Sigmoid colon (tissue), 7 donors: ENCODE data around the gene MMP12. TPM values are rescaled to one million over a fixed set of nuclear protein-coding genes. Genes with fewer than 3 reads are reported as not detected.

Source experiments
- DNase-seq: peaks from one replicate; pipeline ENCODE4 v3.0.0-alpha.2; 2019
- H3K27ac ChIP-seq, 4 donors: fragments of 200-600 bp; sonication (generic); one replicate each; pipeline ENCODE4 v1.5.1; 2016 to 2019; ENCODE audit warnings: mild to moderate bottlenecking in 1 of 4
- H3K27me3 ChIP-seq, 3 donors: fragments of 200-600 bp; sonication (generic); one replicate each; pipeline ENCODE4 v1.5.1; 2019; ENCODE audit warnings: mild to moderate bottlenecking in 1 of 3
- H3K36me3 ChIP-seq, 4 donors: fragments of 200-600 bp; sonication (generic); one replicate each; pipeline ENCODE4 v1.5.1; 2016 to 2019
- H3K4me1 ChIP-seq, 4 donors: fragments of 200-600 bp; sonication (generic); one replicate each; pipeline ENCODE4 v1.5.1; 2017 to 2019
- H3K4me3 ChIP-seq, 4 donors: fragments of 200-600 bp; sonication (generic); one replicate each; pipeline ENCODE4 v1.5.1; 2017 to 2019; ENCODE audit warnings: mild to moderate bottlenecking in 2 of 4, moderate library complexity in 1 of 4
- H3K9me3 ChIP-seq, 4 donors: fragments of 200-600 bp in 3 of 4; sonication (generic) in 3 of 4; one replicate each; pipeline versions ENCODE4 v1.5.1 to v1.6.1; 2013 to 2019
- EP300 ChIP-seq, 4 donors: sonication (generic); formaldehyde crosslinking; IDR thresholded peaks; one replicate each; pipeline ENCODE4 v1.6.1; 2017; ENCODE audit warnings: antibody characterized with exemption in 4 of 4
- POLR2A ChIP-seq, 2 donors: fragments of 450-650 bp; IDR thresholded peaks; one replicate each; pipeline ENCODE4 v1.6.1; 2016; ENCODE audit warnings: antibody characterized with exemption in 2 of 2, mild to moderate bottlenecking in 2 of 2, moderate library complexity in 2 of 2
- POLR2AphosphoS5 ChIP-seq, 4 donors: sonication (generic); formaldehyde crosslinking; IDR thresholded peaks; one replicate each; pipeline ENCODE4 v1.6.1; 2017; ENCODE audit warnings: antibody characterized with exemption in 4 of 4
- WGBS, 2 donors: extraction: QIAGEN DNeasy Blood & Tissue Kit; methylation state at CpG; one replicate each; pipeline ENCODE4 v1.1.7; 2013; 5-methylcytosine and 5-hydroxymethylcytosine counted together
- intact Hi-C: fragments of 100-400 bp; cut with DNase I; formaldehyde crosslinking; loops from one replicate; pipeline ENCODE4 v1.15.1; 2023
- polyA plus RNA-seq, 3 donors: library from polyadenylated mRNA; stranded (reverse); fragments of 200-250 nt; gene quantifications; one replicate each; pipeline ENCODE4 v1.2.3, GENCODE V29; 2013
- total RNA-seq, 4 donors: library from RNA; depleted of rRNA; stranded (reverse); fragments of >200 nt; gene quantifications; one replicate each; pipeline ENCODE4 v1.1.0, GENCODE V29; 2016
- TF ChIP-seq, protein P1 (sequence below), 4 experiments: fragments of 450-650 bp in 3 of 4; fragments of 200-600 bp in 1 of 4; IDR thresholded peaks; one replicate each; pipeline ENCODE4 v1.5.1; 2016 to 2019; ENCODE audit warnings: antibody characterized with exemption in 4 of 4, mild to moderate bottlenecking in 3 of 4, moderate library complexity in 2 of 4
- donor health status: healthy with polysubstance abuse.
- donor health status: Bipolar disorder and iron deficiency.
- donor health status: healthy.

The MMP12 gene
- total and polyA plus RNA-seq, 7 donors = 1.8 to 209 (median 17.0) TPM; not detected in 3

DNA sequence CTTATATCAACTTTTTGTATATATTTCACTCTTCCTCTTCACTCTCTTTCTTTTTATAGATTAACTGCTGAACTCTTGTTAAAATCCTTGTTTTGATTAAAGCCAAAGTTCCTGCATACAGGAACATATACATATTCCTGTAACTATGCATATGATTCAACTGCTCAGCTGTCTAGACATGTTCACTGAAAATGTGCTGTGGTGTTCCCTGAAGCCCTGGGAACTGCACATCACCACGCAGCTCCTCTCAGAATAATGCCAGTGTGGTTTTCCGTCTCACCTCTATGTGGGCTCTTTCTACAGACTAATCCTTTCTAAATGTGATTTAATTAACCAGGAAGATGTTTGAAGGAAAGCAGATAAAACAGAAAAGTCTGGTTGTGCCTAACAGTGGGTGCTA is 25.6 kb upstream of the MMP12 start:
- intact Hi-C loops = no loop called here
- H3K36me3 ChIP-seq = no peaks in the 10 kb centered on the region
- no peak for DNase-seq
- TF ChIP-seq POLR2A (IDR thresholded peaks at IDR 0.05) = no peak
- TF ChIP-seq, protein P1, sequence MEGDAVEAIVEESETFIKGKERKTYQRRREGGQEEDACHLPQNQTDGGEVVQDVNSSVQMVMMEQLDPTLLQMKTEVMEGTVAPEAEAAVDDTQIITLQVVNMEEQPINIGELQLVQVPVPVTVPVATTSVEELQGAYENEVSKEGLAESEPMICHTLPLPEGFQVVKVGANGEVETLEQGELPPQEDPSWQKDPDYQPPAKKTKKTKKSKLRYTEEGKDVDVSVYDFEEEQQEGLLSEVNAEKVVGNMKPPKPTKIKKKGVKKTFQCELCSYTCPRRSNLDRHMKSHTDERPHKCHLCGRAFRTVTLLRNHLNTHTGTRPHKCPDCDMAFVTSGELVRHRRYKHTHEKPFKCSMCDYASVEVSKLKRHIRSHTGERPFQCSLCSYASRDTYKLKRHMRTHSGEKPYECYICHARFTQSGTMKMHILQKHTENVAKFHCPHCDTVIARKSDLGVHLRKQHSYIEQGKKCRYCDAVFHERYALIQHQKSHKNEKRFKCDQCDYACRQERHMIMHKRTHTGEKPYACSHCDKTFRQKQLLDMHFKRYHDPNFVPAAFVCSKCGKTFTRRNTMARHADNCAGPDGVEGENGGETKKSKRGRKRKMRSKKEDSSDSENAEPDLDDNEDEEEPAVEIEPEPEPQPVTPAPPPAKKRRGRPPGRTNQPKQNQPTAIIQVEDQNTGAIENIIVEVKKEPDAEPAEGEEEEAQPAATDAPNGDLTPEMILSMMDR (IDR thresholded peaks at IDR 0.05) = no peak
- no peak for TF ChIP-seq EP300 (IDR thresholded peaks at IDR 0.05)
- TF ChIP-seq POLR2AphosphoS5 (IDR thresholded peaks at IDR 0.05) = no peak
- no peak overlapping the region for H3K27ac ChIP-seq
- H3K4me3 ChIP-seq = no peak overlapping the region
- no peaks in the 10 kb centered on the region for H3K4me1 ChIP-seq
- H3K9me3 ChIP-seq = no peaks in the 10 kb centered on the region
- H3K27me3 ChIP-seq = no peaks in the 10 kb centered on the region
- 80 to 91% methylated on average over 2 of the region's 2 CpGs for WGBS, 2 donors

DNA sequence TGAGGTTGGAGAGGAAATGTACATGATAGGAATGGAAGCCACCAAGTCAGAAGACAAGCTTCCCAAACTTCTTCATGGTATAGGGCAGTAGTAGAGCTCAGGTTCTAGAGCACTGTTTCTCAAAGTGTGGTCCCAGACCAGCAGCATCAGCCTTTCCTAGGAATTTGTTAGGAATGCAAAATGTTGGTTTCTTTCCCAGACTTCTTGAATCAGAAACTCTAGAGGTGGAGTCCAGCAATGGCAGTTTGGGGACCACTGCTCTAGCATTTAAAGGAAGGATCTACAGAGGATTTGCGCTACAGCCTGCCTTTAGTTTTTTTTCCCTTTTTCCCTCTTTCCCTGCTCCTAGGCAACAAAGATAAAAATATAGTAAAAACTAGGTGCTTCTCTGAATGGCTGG is 17.0 kb upstream of the MMP12 start:
- no peaks in the 10 kb centered on the region for H3K36me3 ChIP-seq
- no peaks in the 10 kb centered on the region for H3K9me3 ChIP-seq
- intact Hi-C loops = no loop called here
- no peak overlapping the region for H3K4me3 ChIP-seq
- DNase-seq = no peak
- TF ChIP-seq POLR2A (IDR thresholded peaks at IDR 0.05) (no peak), EP300 (IDR thresholded peaks at IDR 0.05) (no peak), POLR2AphosphoS5 (IDR thresholded peaks at IDR 0.05) (no peak)
- TF ChIP-seq, protein P1 (IDR thresholded peaks at IDR 0.05) = no peak
- no peak overlapping the region for H3K27ac ChIP-seq
- H3K27me3 ChIP-seq = no peaks in the 10 kb centered on the region
- WGBS, 2 donors = 95 to 99% methylated on average over 1 of the region's 1 CpG
- H3K4me1 ChIP-seq = no peaks in the 10 kb centered on the region

DNA sequence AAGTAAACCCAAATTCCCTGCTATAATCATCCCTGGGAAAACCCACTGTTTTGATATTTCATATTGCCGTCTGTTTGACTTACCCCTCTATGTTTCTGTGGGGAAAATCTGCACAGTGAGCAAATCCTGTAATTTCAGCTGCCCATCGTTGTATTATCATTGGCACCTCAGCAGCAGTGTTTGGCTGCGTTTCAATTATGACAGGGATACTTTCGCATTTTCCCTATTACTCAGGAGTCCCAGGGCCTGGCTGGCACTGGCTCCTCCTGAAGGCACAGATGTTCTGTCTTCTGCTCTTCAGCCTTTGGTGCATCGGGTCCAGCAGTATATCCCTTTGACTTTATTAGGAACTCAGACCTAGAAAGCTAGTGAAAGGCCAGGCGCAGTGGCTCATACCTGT is 12.2 kb upstream of the MMP12 start:
- WGBS, 2 donors = 76 to 89% methylated on average over 6 of the region's 6 CpGs
- TF ChIP-seq POLR2AphosphoS5 (IDR thresholded peaks at IDR 0.05) (no peak), EP300 (IDR thresholded peaks at IDR 0.05) (no peak), POLR2A (IDR thresholded peaks at IDR 0.05) (no peak)
- TF ChIP-seq, protein P1 (IDR thresholded peaks at IDR 0.05) = no peak
- Histone ChIP-seq H3K4me1 (no peaks in the 10 kb centered on the region), H3K27me3 (no peaks in the 10 kb centered on the region), H3K27ac (no peak overlapping the region), H3K4me3 (no peak overlapping the region), H3K36me3 (no peaks in the 10 kb centered on the region), H3K9me3 (no peaks in the 10 kb centered on the region)
- DNase-seq = no peak
- intact Hi-C loops = no loop called here

DNA sequence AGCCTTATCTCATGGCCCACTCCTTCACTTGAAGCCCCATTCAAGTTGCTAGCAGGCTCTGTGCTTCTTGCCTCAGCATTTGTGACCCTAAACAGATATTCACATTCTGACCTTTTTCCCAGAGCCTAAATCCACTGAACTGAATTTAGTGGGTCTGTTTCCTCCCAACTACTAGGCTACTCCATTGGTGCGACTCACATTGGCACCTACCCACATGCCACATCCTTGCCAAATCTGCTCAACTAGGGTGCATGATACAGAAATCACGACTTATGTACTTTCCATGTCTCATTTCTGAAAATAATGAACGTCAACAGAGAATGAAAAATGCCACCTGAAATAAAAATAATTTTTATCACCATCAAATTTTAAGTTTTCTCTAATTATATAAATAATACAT is 8.4 kb upstream of the MMP12 start:
- no peaks in the 10 kb centered on the region for H3K27me3 ChIP-seq
- TF ChIP-seq, protein P1 (IDR thresholded peaks at IDR 0.05) = no peak
- TF ChIP-seq POLR2AphosphoS5 (IDR thresholded peaks at IDR 0.05) (no peak), EP300 (IDR thresholded peaks at IDR 0.05) (no peak), POLR2A (IDR thresholded peaks at IDR 0.05) (no peak)
- no peak overlapping the region for H3K4me3 ChIP-seq
- no peaks in the 10 kb centered on the region for H3K36me3 ChIP-seq
- intact Hi-C loops = no loop called here
- WGBS, 2 donors = 87 to 90% methylated on average over 3 of the region's 3 CpGs
- no peaks in the 10 kb centered on the region for H3K4me1 ChIP-seq
- DNase-seq = no peak
- H3K27ac ChIP-seq = no peak overlapping the region
- no peaks in the 10 kb centered on the region for H3K9me3 ChIP-seq

DNA sequence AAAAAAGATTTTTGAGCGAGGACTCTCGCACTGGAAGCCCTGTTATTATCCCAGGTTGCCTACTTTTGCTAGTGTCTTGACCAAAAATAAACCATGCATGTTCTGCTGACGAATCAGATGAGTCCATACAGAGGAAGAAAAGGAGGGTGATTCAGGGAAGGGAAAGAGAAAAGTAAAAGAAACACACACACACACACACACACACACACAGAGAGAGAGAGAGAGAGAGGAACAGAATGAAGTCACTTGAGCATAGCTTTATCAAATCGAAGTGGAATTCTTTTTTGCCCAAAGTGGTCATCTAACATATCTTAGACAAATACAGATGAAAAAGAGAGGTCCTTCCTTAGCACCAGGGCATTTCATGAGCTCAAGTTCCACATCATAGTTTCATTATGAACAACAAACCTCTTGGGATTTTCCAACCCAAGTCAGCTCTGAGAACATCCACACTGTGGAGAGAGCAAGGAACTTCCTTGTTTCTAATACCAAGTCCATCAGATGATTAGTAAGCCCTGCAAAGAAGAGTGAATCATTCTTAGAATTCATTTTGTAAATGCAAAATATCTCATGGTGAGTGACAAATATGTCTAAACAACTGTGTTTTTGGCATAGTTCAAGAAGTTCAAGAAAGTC is 7.7 kb upstream of the MMP12 start:
- no peaks in the 10 kb centered on the region for H3K9me3 ChIP-seq
- no peaks in the 10 kb centered on the region for H3K36me3 ChIP-seq
- H3K27me3 ChIP-seq = no peaks in the 10 kb centered on the region
- H3K4me3 ChIP-seq = no peak overlapping the region
- intact Hi-C loops = no loop called here
- TF ChIP-seq, protein P1 (IDR thresholded peaks at IDR 0.05) = no peak
- TF ChIP-seq POLR2AphosphoS5 (IDR thresholded peaks at IDR 0.05) (no peak), POLR2A (IDR thresholded peaks at IDR 0.05) (no peak)
- H3K27ac ChIP-seq = no peak overlapping the region
- DNase-seq = no peak
- WGBS, 2 donors = 83 to 85% methylated on average over 4 of the region's 4 CpGs
- no peaks in the 10 kb centered on the region for H3K4me1 ChIP-seq
